Fibroblast of the conjunctiva (primary cell): ENCODE data around the gene RNF141.

ENCODE experiments used
- DNase-seq: peaks from one replicate; pipeline ENCODE4 v3.0.0-alpha.2; 2010; ENCODE audit warnings: low read depth

RNF141 gene

GRCh38 chr11:10561043-10561818 lies 20.2 kb upstream of the RNF141 start:
- no peak for DNase-seq

- DNase-seq, result no peak
Observed at GRCh38 chr11:10558288-10558687, 17.3 kb upstream of the RNF141 start.

- no peak for DNase-seq
Observed at GRCh38 chr11:10556590-10556989, 15.6 kb upstream of the RNF141 start.

GRCh38 chr11:10551845-10552352 lies 10.9 kb upstream of the RNF141 start:
- no peak for DNase-seq

- no peak for DNase-seq
Observed at GRCh38 chr11:10551290-10551592, 10.3 kb upstream of the RNF141 start.

- DNase-seq, result peak; percentile 28
Observed at GRCh38 chr11:10550503-10551289, 9.7 kb upstream of the RNF141 start.

GRCh38 chr11:10544491-10545465 lies 3.8 kb upstream of the RNF141 start:
- DNase-seq, result no peak

GRCh38 chr11:10543782-10544181 lies 2.8 kb upstream of the RNF141 start:
- DNase-seq, result no peak

- DNase-seq, result no peak
Observed at GRCh38 chr11:10542776-10543175, 1.8 kb upstream of the RNF141 start.

GRCh38 chr11:10541561-10541930 lies 559 bp upstream of the RNF141 start:
- no peak for DNase-seq

- DNase-seq, result no peak
Observed at GRCh38 chr11:10540546-10540914, 457 bp downstream of the RNF141 start.

GRCh38 chr11:10539339-10539738 lies 1.6 kb downstream of the RNF141 start:
- DNase-seq, result no peak

GRCh38 chr11:10538924-10539323 lies 2.1 kb downstream of the RNF141 start:
- DNase-seq, result no peak

GRCh38 chr11:10537600-10537999 lies 3.4 kb downstream of the RNF141 start:
- no peak for DNase-seq

GRCh38 chr11:10534316-10534715 lies 6.7 kb downstream of the RNF141 start:
- DNase-seq, result no peak

- no peak for DNase-seq
Observed at GRCh38 chr11:10533323-10533722, 7.7 kb downstream of the RNF141 start.

GRCh38 chr11:10532526-10532925 lies 8.5 kb downstream of the RNF141 start:
- no peak for DNase-seq

GRCh38 chr11:10529279-10529678 lies 11.7 kb downstream of the RNF141 start:
- no peak for DNase-seq

GRCh38 chr11:10528121-10528520 lies 12.9 kb downstream of the RNF141 start:
- no peak for DNase-seq

- DNase-seq, result no peak
Observed at GRCh38 chr11:10526974-10527918, 13.7 kb downstream of the RNF141 start.

GRCh38 chr11:10524471-10524870 lies 16.5 kb downstream of the RNF141 start:
- DNase-seq, result no peak
